ENCODE data around the gene UBE2E3. TPM values are rescaled to one million over a fixed set of nuclear protein-coding genes. Genes with fewer than 3 reads are reported as not detected.

UBE2E3 gene
- polyA plus RNA-seq, 1 experiment = 127 TPM

DNA sequence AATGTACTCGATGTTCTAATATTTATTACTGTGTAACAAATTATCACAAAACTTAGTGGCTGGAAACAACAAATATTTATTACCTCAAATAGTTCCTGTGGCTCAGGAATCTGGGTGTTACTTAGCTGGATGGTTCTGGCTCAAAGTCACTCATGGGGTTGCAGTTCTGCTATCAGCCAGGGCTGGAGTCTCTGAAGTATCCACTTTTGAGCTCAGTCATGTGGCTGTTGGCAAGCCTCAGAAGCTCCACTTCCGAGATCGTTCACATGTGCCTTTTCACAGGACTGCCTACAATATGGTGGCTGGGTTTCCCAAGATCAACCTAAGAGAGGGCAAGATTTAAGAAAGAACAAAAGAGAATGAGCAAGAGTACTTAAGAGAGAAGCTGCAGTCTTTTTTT is 19.4 kb upstream of the UBE2E3 start:
- TF ChIP-seq, protein P1, sequence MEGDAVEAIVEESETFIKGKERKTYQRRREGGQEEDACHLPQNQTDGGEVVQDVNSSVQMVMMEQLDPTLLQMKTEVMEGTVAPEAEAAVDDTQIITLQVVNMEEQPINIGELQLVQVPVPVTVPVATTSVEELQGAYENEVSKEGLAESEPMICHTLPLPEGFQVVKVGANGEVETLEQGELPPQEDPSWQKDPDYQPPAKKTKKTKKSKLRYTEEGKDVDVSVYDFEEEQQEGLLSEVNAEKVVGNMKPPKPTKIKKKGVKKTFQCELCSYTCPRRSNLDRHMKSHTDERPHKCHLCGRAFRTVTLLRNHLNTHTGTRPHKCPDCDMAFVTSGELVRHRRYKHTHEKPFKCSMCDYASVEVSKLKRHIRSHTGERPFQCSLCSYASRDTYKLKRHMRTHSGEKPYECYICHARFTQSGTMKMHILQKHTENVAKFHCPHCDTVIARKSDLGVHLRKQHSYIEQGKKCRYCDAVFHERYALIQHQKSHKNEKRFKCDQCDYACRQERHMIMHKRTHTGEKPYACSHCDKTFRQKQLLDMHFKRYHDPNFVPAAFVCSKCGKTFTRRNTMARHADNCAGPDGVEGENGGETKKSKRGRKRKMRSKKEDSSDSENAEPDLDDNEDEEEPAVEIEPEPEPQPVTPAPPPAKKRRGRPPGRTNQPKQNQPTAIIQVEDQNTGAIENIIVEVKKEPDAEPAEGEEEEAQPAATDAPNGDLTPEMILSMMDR (IDR thresholded peaks at IDR 0.05; ENCODE audit: low read depth, low read length) = no peak
- ChIA-PET POLR2A (no interaction called here), CTCF (interaction anchor here (0.6 kb wide), 1 partner anchor 500 kb away, joined by 3 read pairs; no protein-coding TSS in a partner anchor)
- Histone ChIP-seq H3K27ac (ENCODE audit: low read depth, low read length) (no peak overlapping the region), H3K27me3 (ENCODE audit: control insufficient read depth, insufficient read depth, low read length) (no peaks in the 10 kb centered on the region), H3K9me3 (ENCODE audit: control insufficient read depth, insufficient read depth, low read length) (no peaks in the 10 kb centered on the region), H3K4me3 (ENCODE audit: low read depth, low read length) (no peak overlapping the region)
- DNase-seq (ENCODE audit: low read depth, low spot score) = no peak

DNA sequence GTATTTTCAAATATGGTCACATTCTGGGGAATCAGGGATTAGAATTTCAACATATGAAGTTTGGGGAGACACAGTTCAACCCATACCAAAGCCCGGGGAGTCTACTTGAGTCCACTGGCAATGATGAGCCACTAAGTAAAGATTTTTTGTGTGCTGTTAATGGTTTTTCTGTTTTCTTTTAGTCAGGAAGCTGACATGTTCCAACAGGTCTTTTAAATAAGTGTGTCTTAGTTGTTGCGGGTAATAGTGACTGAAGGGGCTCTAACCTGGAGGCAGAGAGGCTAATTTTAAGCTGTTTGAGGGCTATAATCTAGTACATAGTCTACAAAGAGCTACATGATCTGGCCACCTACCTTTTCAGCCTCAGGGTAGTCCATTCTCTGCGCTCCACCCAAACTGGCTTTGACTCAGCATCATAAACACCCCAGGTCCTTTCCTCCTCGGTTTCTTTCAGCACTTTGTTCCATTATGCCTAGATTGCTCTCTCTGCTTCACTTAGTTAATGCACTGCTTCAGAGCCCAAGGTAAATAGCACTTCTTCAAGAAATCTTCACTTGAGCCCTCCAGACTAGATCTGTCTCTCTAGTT is 17.6 kb upstream of the UBE2E3 start:
- Histone ChIP-seq H3K27me3 (ENCODE audit: control insufficient read depth, insufficient read depth, low read length) (no peaks in the 10 kb centered on the region), H3K4me3 (ENCODE audit: low read depth, low read length) (no peak overlapping the region)

DNA sequence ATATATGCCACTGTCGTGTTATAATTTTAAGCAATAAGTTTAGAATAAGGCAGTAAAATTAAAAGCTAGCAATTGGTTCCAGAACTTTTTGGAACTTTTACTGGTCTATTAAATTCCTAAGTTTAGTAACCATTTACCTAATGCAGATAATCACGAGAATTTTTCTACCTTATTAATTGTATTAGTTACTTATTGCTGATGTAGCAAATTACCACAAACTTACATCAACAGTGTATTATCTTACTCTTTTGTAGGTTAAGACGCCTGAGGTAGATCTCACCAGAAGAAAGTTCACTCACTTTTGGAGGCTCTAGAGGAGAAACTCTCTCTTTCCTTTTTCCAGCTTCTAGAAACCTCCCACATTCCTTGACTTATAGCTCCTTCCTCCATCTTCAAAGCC is 14.0 kb upstream of the UBE2E3 start:
- Histone ChIP-seq H3K27ac (ENCODE audit: low read depth, low read length) (no peak overlapping the region), H3K4me3 (ENCODE audit: low read depth, low read length) (no peak overlapping the region), H3K9me3 (ENCODE audit: control insufficient read depth, insufficient read depth, low read length) (no peaks in the 10 kb centered on the region), H3K27me3 (ENCODE audit: control insufficient read depth, insufficient read depth, low read length) (no peaks in the 10 kb centered on the region)
- CTCF ChIA-PET = interaction anchor here (0.7 kb wide), 1 partner anchor 15 kb away, joined by 6 read pairs; no protein-coding TSS in a partner anchor
- POLR2A ChIA-PET = no interaction called here
- no peak for DNase-seq (ENCODE audit: low read depth, low spot score)
- TF ChIP-seq, protein P1 (IDR thresholded peaks at IDR 0.05; ENCODE audit: low read depth, low read length) = no peak

More for the DNA sequence above, 17.6 kb upstream of the UBE2E3 start:
- Histone ChIP-seq H3K9me3 (ENCODE audit: control insufficient read depth, insufficient read depth, low read length) (no peaks in the 10 kb centered on the region), H3K27ac (ENCODE audit: low read depth, low read length) (no peak overlapping the region)
- TF ChIP-seq, protein P1 (IDR thresholded peaks at IDR 0.05; ENCODE audit: low read depth, low read length) = no peak
- ChIA-PET CTCF (no interaction called here), POLR2A (no interaction called here)
- no peak for DNase-seq (ENCODE audit: low read depth, low spot score)

DNA sequence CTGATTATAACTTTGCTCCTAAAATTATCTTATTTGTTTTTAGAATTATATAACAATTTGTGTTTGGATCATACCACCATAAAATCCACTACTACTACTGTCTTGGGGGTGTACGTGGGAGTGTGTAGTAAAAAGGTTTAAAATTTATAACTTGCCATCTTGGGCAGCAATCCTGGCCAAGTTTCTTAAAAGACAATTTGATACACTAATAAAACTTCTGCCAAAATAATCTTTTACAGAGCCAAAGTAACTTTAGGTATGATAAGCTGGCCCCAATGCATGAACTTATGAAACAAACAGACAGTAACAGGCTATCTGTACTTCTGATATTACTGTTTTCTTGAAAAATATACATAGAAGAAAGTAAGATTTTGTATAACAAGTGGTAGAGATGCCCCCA is 11.3 kb upstream of the UBE2E3 start:
- H3K9me3 ChIP-seq (ENCODE audit: control insufficient read depth, insufficient read depth, low read length) = no peaks in the 10 kb centered on the region
- ChIA-PET CTCF (interaction anchor here (0.5 to 2.2 kb wide), 3 partner anchors 11 to 729 kb away, joined by 3 to 18 read pairs (median 3); partner anchors contain the start of gene UBE2E3), POLR2A (no interaction called here)
- no peak overlapping the region for H3K27ac ChIP-seq (ENCODE audit: low read depth, low read length)
- DNase-seq (ENCODE audit: low read depth, low spot score) = no peak
- no peak overlapping the region for H3K4me3 ChIP-seq (ENCODE audit: low read depth, low read length)
- no peaks in the 10 kb centered on the region for H3K27me3 ChIP-seq (ENCODE audit: control insufficient read depth, insufficient read depth, low read length)
- TF ChIP-seq, protein P1 (IDR thresholded peaks at IDR 0.05; ENCODE audit: low read depth, low read length) = no peak

DNA sequence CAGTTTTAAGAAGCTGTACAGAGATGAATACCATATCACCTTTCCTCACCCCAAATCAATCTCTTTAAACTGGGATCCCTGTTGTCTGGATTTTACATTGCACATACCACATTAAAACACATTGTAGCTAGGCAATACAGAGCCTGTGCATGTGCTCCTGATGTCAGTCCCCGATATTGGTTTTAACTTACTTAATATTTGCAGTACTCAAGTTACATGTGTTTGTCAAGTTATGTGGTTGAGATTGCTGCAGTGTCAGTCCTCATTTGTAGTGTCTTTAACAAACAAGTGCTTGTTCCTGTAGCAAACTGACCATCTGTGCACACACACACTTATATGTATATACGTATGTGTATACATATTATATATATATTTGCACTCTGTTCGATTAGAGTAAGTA is 10.4 kb upstream of the UBE2E3 start:
- Histone ChIP-seq H3K4me3 (ENCODE audit: low read depth, low read length) (no peak overlapping the region), H3K27me3 (ENCODE audit: control insufficient read depth, insufficient read depth, low read length) (no peaks in the 10 kb centered on the region), H3K9me3 (ENCODE audit: control insufficient read depth, insufficient read depth, low read length) (no peaks in the 10 kb centered on the region), H3K27ac (ENCODE audit: low read depth, low read length) (no peak overlapping the region)
- CTCF ChIA-PET = interaction anchor here (0.5 to 2.2 kb wide), 2 partner anchors 10 to 44 kb away, joined by 3 to 18 read pairs; partner anchors contain the start of gene UBE2E3
- no peak for DNase-seq (ENCODE audit: low read depth, low spot score)
- POLR2A ChIA-PET = no interaction called here
- TF ChIP-seq, protein P1 (IDR thresholded peaks at IDR 0.05; ENCODE audit: low read depth, low read length) = no peak

Data from AG04450 (cell line).